Keratinocyte (primary cell): ENCODE data around the gene MAGI3.
A peak's percentile ranks its signal among the peaks of the same experiment; 100 is the strongest.

Source experiments
- EZH2 ChIP-seq: IDR thresholded peaks from one replicate; pipeline ENCODE4 v1.6.1; 2012; ENCODE audit warnings: inconsistent platforms, mild to moderate bottlenecking, low read length, moderate library complexity
- TF ChIP-seq, protein P1 (sequence below), 3 experiments: IDR thresholded peaks in 1 of 3; conservative IDR thresholded peaks in 1 of 3; optimal IDR thresholded peaks in 1 of 3; 2 replicates in 2 of 3; 3 replicates in 1 of 3; pipeline versions ENCODE3 to v1.5.1; 2011; ENCODE audit warnings: low read length in 3 of 3, mild to moderate bottlenecking in 3 of 3, moderate library complexity in 2 of 3, control low read depth in 1 of 3, inconsistent platforms in 1 of 3; ENCODE audit not compliant: insufficient read depth in 2 of 3; ENCODE audit errors: extremely low read depth in 1 of 3

DNA sequence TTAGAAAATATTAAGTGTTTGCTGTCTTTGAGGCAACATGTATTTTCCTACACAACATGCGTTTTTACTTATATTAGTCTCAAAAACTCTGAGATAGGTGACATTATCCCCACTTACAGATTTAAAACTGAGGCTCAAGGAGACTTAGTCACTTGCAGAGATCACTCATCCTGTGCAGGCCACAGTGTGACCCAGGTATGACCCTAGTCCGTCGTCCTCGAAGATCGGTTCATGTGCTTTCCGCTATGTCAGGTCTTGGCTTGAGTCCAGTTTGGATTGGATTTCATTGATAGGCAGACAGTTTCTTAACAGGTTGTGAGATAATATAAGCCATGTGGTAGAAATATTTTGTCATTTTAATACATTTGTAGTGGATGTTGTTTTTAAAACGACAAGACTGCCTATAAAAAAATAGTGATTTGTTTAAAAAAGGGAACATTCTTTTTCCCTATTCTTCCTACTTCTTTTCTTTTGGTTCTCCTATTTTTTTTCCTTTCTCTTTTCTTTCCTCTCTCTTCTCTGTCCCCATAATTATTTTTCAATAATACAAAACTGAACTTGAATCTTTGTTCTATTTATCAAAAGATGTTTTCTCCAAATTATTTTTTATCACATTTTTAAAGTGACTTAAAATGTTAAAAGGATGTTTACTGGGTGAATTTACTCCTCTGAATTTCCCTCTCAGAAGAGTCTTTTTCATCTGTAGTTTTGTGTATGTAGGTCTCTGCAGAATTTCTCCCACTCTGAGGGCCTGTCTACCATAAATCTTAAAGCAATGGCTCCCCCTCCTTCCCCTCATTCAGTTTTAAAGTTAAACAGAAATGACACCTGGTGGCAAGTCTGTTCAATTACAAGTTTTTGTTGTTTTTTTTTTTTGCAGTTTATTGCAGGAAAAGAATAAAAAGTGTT is 287.2 kb downstream of the MAGI3 start:
- TF ChIP-seq, protein P1, sequence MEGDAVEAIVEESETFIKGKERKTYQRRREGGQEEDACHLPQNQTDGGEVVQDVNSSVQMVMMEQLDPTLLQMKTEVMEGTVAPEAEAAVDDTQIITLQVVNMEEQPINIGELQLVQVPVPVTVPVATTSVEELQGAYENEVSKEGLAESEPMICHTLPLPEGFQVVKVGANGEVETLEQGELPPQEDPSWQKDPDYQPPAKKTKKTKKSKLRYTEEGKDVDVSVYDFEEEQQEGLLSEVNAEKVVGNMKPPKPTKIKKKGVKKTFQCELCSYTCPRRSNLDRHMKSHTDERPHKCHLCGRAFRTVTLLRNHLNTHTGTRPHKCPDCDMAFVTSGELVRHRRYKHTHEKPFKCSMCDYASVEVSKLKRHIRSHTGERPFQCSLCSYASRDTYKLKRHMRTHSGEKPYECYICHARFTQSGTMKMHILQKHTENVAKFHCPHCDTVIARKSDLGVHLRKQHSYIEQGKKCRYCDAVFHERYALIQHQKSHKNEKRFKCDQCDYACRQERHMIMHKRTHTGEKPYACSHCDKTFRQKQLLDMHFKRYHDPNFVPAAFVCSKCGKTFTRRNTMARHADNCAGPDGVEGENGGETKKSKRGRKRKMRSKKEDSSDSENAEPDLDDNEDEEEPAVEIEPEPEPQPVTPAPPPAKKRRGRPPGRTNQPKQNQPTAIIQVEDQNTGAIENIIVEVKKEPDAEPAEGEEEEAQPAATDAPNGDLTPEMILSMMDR (optimal IDR thresholded peaks at IDR 0.05 in 1 of 3, IDR thresholded peaks at IDR 0.05 in 1 of 3, conservative IDR thresholded peaks at IDR 0.05 in 1 of 3; ENCODE audit: extremely low read depth in 1 of 3, insufficient read depth in 2 of 3, low read length in 3 of 3) = peak; percentile 7 to 37 (median 25)
- TF ChIP-seq EZH2 = no peak
